NCI-H2081 (cell line): ENCODE measurements around the gene NEIL3.

ENCODE experiments used
- DNase-seq, 2 experiments: peaks; one replicate each; lab custom pipeline; 2025; lab: John Stamatoyannopoulos, UW

NEIL3 gene

GRCh38 chr4:177309522-177310371, at the start of gene NEIL3:
Gene NEIL3, plus strand, starts transcription at chr4:177309874. Its CDS starts 80 bp downstream, at chr4:177309954.
- DNase-seq = peak; percentile 92

DNA sequence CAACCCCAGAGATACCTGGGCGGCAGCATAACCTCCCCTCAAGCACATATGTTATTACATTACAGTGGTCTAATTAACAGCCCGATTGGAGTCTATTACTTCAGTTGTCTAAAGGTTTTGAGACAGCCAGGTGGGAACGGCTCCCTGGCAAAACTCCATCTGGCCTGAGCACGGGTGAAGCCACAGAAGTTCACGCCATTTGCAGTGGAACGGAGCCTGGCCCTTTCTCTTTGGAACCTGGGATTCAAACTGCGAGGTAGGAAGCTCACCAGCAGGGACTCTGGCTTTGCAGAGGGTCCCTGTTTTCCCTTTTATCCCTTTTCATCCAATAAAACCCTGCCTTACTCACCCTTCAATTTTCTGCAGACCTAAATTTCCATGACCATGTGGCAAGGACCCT, 45.9 kb upstream of the NEIL3 start:
- no peak for DNase-seq

DNA sequence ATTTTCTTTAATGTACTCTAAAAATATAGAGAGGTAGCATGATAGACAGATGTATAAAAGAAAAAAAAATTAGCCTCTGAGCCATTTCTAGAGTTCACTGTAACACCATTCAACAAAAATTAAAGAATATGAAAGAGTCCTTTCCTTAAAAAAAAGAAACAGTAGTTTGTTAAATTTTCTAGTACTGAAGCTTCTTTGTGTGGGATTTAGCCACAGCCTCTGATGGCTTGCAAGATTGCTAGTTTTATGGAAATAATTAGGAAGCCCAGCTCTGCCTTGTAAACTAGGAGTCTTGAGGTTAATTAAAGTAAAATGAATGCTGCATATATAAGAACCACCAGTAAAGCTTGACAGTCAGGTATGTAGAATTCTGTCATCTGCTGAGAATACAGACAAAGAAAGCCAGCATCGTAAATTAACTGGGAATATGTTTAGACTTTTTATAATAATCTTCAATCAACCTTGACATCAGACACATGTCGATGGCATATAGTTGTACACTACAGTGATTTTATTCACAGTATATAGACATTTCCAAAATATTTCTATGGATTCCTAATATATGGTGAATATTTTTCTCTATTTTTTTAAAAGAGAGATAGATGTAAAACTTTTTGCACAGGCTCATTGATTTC, 44.8 kb upstream of the NEIL3 start:
- no peak for DNase-seq

DNA sequence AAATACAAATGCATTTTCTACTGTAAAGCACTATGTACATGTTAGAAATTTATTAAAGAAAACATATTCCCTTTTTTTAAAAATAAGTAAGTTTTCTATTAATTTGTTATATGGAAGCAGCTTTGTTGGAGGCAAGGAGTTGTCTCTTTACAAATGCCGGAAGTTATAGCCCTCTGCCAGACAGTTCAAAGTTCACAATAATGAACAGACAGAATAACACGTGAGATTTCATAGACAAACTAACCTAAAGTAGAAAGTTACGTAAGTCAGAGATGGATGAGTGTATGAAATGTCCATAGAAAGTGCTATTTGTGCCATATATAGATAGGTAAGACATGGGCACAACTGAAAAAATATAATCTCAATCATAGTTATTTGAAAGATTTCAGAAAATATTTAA, 43.9 kb upstream of the NEIL3 start:
- no peak for DNase-seq

DNA sequence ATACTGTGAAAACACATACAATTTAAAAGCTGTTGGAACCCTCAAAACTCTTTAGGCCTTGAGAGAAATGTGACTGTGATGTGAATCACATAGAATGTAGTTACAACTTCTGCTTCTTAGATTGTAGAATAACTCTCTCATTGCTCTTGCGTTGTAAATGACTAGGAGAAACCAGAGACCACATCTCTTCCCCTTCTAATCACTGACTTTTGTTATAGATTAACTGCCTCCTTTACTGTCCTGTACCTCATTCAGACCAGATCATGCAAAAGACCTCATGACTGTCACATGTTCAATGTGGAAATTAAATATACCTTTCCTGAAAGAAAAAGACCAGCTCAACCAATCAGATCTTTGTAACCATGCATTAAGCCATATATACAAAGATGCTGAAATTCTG, 43.2 kb upstream of the NEIL3 start:
- DNase-seq = no peak

DNA sequence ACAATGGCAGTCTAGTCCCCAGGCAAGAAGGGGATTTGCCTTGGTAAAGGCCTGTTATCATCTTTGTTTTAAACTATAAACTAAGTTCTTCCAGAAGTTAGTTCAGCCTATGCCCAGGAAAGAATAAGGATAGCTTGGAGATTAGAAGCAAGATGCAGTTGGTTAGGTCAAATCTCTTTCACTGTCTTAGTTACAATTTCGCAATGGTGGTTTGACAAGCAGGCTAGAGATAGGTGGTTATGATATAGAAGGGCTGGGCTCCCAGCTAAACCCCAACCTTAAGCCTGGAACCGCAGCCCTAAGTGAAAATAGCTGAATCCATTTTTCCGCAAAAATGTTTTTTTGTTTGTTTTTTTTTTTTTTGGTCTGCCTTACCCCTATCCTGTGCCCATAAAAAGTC, 41.8 kb upstream of the NEIL3 start:
- DNase-seq = no peak

- DNase-seq = no peak
These were observed 38.6 kb upstream of the NEIL3 start for GRCh38 chr4:177271091-177271490.

DNA sequence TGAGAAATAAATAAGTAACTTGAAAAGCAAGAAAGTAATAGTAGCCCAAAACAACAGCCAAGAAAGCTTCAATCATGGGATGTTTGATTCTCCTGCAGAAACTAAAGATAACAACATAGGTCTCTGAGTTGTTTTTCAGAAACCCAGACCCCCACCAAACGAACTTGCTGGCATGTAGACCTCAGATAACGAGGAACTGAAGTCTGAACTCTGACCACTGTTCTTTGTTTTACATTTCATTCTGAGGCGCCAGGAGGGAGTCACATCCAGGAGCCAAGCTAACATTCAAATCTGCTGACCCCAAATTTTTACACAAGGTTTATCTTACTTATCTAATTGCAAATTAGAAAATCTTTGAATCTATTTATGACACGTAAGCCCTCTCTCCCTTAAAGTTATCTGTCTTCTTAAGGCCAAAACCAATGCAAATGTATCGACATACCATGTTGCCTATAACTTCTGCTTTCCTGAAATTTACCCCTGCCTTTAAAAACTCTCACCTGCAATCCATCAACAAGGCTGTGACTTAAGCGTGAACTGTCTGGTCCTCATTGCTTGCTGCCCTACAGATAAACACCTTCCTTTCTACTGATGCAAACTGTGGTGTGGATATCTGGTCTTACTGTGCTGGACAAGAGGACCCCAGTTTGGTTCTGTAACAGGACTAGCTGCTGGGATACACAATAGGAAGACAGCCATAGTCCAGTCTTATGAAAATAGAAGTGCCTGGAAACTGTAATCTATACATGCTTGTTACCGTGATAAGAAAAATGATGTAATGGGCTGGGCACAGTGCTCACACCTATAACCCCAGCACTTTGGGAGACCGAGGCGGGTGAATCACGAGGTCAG, 37.5 kb upstream of the NEIL3 start:
- no peak for DNase-seq

DNA sequence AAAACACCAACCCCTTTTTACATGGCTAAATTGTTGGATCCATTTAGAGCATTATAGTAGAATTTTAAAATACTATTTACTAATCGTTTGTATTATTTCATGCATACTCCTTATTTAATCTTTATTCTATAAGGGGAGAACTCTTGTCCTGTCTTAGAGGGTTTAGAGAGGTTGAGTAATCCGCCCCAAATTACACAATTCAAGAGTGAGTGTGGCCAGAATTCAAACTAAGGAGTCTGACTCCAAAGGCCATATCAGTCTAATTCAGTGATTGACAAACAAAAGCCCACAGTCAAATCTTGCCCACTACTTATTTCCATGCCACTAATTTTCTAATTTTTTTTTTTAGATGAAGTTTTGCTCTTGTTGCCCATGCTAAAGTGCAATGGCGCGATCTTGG, 33.7 kb upstream of the NEIL3 start:
- no peak for DNase-seq

- DNase-seq = no peak
These were observed 28.2 kb upstream of the NEIL3 start for GRCh38 chr4:177281351-177281909.

GRCh38 chr4:177282284-177282835, 27.3 kb upstream of the NEIL3 start:
- peak in 1 of 2 experiments; percentile 4 for DNase-seq

- DNase-seq = no peak
These were observed 26.5 kb upstream of the NEIL3 start for GRCh38 chr4:177283167-177283566.

- DNase-seq = no peak
These were observed 23.7 kb upstream of the NEIL3 start for GRCh38 chr4:177285953-177286352.

DNA sequence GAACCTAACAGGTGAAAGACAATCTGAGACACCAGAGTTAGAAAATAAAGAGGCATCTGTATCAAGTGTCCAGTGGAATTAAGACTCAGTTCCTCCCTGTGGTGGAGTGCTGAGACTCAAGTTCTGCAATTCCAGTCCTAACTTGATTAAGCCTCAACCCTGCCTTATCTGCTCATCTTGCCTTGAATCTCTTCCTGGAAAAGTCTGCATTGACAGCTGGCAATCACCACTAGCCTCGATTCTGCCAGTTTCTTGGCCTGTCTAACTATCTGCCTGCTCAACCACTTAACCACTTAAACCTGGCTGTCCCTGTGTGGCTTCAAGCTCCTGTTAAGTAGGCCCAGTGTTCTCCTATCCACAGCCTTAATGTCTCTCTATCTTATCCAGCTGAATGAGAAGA, 22.4 kb upstream of the NEIL3 start:
- DNase-seq = no peak

- no peak for DNase-seq
These were observed 21.3 kb upstream of the NEIL3 start for GRCh38 chr4:177288335-177288734.

GRCh38 chr4:177290780-177291179, 18.9 kb upstream of the NEIL3 start:
- DNase-seq = no peak

GRCh38 chr4:177292171-177292570, 17.5 kb upstream of the NEIL3 start:
- no peak for DNase-seq

DNA sequence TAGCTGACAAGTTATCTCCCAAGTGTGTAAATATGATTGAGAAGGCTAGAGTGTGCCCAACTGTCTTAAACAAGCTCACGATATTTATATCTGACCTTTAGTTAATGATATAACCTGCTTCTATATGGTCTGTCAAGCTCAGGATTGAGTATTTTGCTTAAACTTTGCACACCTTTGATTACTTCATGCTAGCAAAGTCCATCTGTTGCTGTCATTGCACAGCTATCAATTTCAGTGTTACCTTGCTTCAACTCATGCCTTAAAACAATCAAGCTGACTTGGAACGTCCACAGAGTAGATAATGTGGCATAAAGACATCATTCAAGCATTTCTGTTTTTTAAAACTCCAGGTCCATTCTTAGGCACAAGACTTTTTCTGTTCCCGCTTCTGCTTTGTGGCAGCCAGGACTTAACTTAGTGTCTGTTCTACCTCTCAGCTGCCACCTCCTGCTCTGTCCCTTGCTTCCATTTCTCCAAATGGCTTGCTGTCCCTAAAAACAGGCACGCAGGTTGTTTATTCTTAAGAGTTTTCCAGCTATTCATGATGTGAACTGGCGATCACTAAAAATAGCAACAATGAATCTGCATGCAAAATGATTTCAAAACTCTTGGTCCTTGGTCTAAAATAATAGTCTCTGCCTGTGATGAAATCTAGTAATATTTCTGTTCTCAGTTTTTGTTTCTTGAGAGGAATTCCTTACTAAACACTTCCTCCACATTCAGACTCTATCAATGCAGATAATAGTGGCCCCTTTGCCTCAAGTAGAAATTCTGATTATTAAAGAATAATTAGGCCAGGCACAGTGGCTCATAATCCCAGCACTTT, 16.3 kb upstream of the NEIL3 start:
- DNase-seq = no peak

- no peak for DNase-seq
These were observed 11.8 kb upstream of the NEIL3 start for GRCh38 chr4:177297785-177298391.

GRCh38 chr4:177301126-177301639, 8.5 kb upstream of the NEIL3 start:
- no peak for DNase-seq
